ENCODE data around the gene TRABD2B.

- no peak for TF ChIP-seq JUND (IDR thresholded peaks at IDR 0.05)
- no peak for TF ChIP-seq NR2F2 (IDR thresholded peaks at IDR 0.05)
- TF ChIP-seq RAD21 (IDR thresholded peaks at IDR 0.05) = no peak
- no peak for TF ChIP-seq GABPA (IDR thresholded peaks at IDR 0.05 in 1 of 2, conservative IDR thresholded peaks at IDR 0.05 in 1 of 2)
- no peak for TF ChIP-seq CTCF (IDR thresholded peaks at IDR 0.05; ENCODE audit: low read depth, low read length, missing input control)
- TF ChIP-seq YY1 (IDR thresholded peaks at IDR 0.05) = no peak
- TF ChIP-seq TAF1 (conservative IDR thresholded peaks at IDR 0.05) = no peak
- TF ChIP-seq HNF4G (IDR thresholded peaks at IDR 0.05) = no peak
- TF ChIP-seq ZBTB33 (IDR thresholded peaks at IDR 0.05) = no peak
- no peak for TF ChIP-seq MAX (IDR thresholded peaks at IDR 0.05)
- no peak for TF ChIP-seq RXRA (IDR thresholded peaks at IDR 0.05)
These were observed 229.5 kb downstream of the TRABD2B start for GRCh38 chr1:47767741-47768100.
